Omental fat pad (tissue), 4 donors: ENCODE measurements around the gene PIP5K1B. TPM values are rescaled to one million over a fixed set of nuclear protein-coding genes. Genes with fewer than 3 reads are reported as not detected.

ENCODE experiments used
- ATAC-seq: fragments of 150-250 bp; one replicate; pipeline ENCODE4 v1.9.1; 2016; ENCODE audit warnings: mild to moderate bottlenecking, moderate library complexity; ENCODE audit not compliant: low FRiP score
- DNase-seq: peaks from one replicate; pipeline ENCODE4 v3.0.0-alpha.2; 2019; ENCODE audit warnings: low spot score
- total RNA-seq, 4 donors: library from RNA; depleted of rRNA; stranded (reverse); fragments of >200 nt; gene quantifications; one replicate each; pipeline ENCODE4 v1.1.0, GENCODE V29; 2016
- TF ChIP-seq, protein P1 (sequence below), 3 donors: fragments of 450-650 bp; IDR thresholded peaks; one replicate each; pipeline ENCODE4 v1.5.1; 2016 to 2017; ENCODE audit warnings: antibody characterized with exemption in 3 of 3, mild to moderate bottlenecking in 3 of 3, moderate library complexity in 2 of 3

The PIP5K1B gene
- total RNA-seq, 4 donors from 2014 or later: 1.9 to 14.3 (median 3.2) TPM

DNA sequence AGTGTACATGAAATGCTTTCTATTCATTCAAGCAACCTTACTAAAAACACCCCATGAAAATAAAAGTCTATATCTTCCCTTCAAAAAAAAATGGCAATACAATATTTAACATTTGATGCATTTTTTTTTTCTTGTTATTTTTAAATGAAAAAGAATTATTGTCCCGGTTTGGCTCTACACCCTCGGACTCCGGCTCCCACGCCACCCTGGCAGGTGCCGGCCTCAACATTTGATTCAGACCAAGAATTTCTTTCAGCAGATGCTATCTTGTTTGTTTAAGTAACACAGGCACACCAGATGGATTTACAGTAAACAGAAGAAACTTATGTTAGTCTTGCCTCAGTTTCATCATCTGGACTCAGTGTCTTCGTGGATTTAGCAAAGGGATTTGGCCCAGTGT lies 162.0 kb downstream of the PIP5K1B start:
- DNase-seq (no peak), ATAC-seq (no peak)
- TF ChIP-seq, protein P1, sequence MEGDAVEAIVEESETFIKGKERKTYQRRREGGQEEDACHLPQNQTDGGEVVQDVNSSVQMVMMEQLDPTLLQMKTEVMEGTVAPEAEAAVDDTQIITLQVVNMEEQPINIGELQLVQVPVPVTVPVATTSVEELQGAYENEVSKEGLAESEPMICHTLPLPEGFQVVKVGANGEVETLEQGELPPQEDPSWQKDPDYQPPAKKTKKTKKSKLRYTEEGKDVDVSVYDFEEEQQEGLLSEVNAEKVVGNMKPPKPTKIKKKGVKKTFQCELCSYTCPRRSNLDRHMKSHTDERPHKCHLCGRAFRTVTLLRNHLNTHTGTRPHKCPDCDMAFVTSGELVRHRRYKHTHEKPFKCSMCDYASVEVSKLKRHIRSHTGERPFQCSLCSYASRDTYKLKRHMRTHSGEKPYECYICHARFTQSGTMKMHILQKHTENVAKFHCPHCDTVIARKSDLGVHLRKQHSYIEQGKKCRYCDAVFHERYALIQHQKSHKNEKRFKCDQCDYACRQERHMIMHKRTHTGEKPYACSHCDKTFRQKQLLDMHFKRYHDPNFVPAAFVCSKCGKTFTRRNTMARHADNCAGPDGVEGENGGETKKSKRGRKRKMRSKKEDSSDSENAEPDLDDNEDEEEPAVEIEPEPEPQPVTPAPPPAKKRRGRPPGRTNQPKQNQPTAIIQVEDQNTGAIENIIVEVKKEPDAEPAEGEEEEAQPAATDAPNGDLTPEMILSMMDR (IDR thresholded peaks at IDR 0.05): no peak

DNA sequence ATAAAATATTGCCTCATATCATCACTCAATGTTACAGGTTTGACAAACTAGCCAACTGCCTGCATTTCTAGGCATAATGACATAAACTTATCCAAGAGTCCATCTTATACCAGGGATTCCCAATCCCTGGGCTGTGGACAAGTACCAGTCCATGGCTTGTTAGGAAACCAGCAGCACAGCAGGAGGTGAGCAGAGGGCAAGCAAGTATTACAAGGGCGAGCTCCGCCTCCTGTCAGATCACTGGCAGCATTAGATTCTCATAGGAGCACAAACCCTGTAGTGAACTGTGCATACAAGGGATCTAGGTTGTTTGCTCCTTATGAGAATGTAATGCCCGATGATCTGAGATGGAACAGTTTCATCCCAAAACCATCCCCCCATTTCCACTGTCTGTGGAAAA lies 164.0 kb downstream of the PIP5K1B start:
- ATAC-seq (no peak), DNase-seq (no peak)
- TF ChIP-seq, protein P1 (IDR thresholded peaks at IDR 0.05): no peak

DNA sequence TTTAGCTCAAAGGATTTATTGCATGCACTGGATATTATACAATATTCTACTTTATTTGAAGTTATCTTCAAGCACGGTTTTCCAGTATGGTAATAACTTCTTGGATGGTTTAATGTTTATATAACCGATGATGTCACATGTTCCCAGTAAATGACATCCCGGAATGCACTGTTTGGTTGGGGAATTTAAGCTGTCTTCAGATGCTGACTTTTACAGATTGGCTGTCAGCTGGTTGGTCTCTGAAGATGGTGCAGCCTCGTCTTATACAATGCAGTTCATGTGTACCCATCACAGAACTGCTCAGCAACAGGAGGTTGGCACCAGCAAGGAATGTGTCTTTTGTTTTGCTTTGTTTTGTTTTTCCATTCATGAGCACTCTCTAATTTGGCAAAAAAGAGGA lies 165.0 kb downstream of the PIP5K1B start:
- TF ChIP-seq, protein P1 (IDR thresholded peaks at IDR 0.05): no peak
- no peak for DNase-seq
- no peak for ATAC-seq

DNA sequence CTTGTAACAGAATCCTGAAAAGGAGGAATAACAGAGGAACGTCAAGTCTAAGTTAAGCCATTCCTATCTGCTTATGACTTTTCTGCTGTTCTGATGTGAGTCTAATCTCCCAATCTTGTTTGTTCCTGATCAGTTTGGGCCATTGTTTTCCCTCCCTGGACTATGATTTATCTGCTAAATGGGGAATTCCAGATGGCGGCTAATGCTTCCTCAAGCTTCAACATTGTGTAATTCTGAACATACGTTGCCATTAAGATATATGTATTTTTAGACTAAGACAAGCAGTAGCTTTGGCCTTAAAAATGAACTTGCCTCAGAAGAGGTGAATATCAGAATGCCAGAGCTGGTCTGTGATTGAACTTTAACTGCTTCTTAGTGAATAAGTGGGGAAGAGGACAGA lies 166.2 kb downstream of the PIP5K1B start:
- DNase-seq: no peak
- ATAC-seq: no peak
- TF ChIP-seq, protein P1 (IDR thresholded peaks at IDR 0.05): no peak

DNA sequence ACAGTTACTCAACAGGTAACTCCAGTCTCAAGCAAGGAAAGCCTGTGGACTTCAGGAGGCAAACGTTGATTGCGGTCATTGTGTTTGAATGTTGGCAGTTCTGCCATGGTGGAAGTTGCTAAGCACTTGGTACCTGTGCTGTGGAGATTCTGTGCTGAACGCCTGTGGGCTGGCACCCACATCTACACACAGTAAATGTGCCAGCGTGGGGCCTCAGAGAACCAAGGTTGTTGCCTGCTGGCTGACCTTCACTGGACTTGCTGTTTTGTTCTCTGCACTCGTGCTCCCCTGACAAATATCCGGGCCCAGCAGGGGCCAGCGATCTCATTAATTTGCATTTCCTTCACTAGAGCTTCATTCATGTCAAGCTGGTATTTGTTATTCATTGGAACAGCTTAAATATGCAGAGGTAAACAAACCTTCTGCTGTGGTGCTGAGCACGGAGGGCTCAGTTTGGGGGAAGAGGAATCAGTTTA lies 167.0 kb downstream of the PIP5K1B start:
- ATAC-seq (no peak), DNase-seq (no peak)

DNA sequence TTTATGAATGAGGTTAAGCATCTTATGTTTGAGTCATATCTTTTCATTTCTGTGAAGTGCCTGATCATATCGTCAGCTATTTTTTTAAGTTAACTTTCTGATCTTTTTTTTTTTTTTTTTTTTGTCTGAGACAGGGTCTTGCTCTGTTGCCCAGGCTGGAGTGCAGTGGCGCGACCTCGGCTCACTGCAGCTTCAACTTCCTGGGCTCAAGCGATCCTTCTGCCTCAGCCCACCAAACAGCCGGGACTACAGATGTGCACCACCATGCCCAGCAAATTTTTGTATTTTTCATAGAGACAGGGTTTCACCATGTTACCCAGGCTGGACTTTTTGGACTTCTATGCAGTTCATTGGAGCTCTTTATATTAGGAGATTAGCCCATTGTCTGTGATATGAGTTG lies 168.1 kb downstream of the PIP5K1B start:
- no peak for DNase-seq
- TF ChIP-seq, protein P1 (IDR thresholded peaks at IDR 0.05): no peak
- no peak for ATAC-seq

More for the DNA sequence above, 167.0 kb downstream of the PIP5K1B start:
- TF ChIP-seq, protein P1 (IDR thresholded peaks at IDR 0.05): no peak

DNA sequence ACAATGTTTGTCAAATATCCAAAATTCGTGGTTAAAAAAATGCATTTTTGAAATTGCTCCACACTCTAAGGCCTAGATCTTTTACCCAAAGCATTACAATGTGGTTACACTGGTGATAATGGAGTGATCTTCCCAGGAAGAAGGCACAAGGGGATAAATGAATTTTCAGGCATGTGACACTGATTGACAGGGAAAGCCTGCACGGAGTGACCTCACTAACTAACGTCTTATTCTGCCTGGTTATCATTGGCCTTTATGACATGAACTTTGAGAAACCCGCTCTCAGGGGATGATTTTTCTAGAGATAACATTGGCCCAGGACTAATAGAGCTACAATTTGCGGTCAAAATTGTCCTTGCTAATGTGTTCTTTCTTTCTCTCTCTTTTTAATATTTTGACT lies 171.2 kb downstream of the PIP5K1B start:
- no peak for DNase-seq
- ATAC-seq: no peak
- TF ChIP-seq, protein P1 (IDR thresholded peaks at IDR 0.05): no peak
